K562 (cell line): ENCODE results near the gene CTIF. TPM values are rescaled to one million over a fixed set of nuclear protein-coding genes. Genes with fewer than 3 reads are reported as not detected.

ENCODE experiments used
- ATAC-seq: fragments of 200-7000 bp; cut with Tn5 transposase; 3 replicates; pipeline ENCODE4 v1.9.1; 2020; ENCODE audit warnings: moderate library complexity
- BruUV-seq: library from RNA; stranded (reverse); fragments of 400-500 nt; replicated peaks from 2 replicates; lab custom pipeline; 2021; lab: Mats Ljungman, UMichigan
- CTCF ChIA-PET: fragments of 300-600 bp; formaldehyde crosslinking; extraction: SDS; loops from one replicate; lab custom pipeline; 2021; ENCODE audit warnings: low intra/inter-chr PET ratio; lab: Yijun Ruan, JAX
- POLR2A ChIA-PET: fragments of 300-600, 350-650 bp; sonication (Branson Sonifier 250); formaldehyde crosslinking; extraction: SDS; loops from one replicate; lab custom pipeline; 2021; ENCODE audit warnings: antibody characterized with exemption, inconsistent platforms; lab: Yijun Ruan, JAX
- DNase-seq, 4 experiments: peaks; one replicate each; pipeline versions ENCODE4 v3.0.0 to v3.0.0-alpha.2; 2011 to 2018; ENCODE audit warnings: low spot score in 3 of 4, mixed read lengths in 3 of 4; ENCODE audit errors: extremely low read depth in 1 of 4
- FAIRE-seq: peaks from 2 replicates; lab custom pipeline; 2011; peaks lifted over from hg19 to GRCh38; lab: Jason Lieb, UNC
- H2AFZ ChIP-seq: 2 replicates; pipeline ENCODE4 v1.6.0; 2011; ENCODE audit warnings: low read depth, low read length, control low read depth, inconsistent platforms
- H3K27ac ChIP-seq: fragments of 200-600 bp; 3 replicates; pipeline ENCODE4 v1.8.0; 2011; ENCODE audit warnings: low read depth, mild to moderate bottlenecking, control low read depth, inconsistent platforms, low read length, moderate library complexity, mixed read lengths; ENCODE audit errors: extremely low read depth
- H3K27me3 ChIP-seq, 2 experiments: fragments of 300-600 bp in 1 of 2; 2 replicates in 1 of 2; 3 replicates in 1 of 2; pipeline versions ENCODE4 v1.6.0 to v1.8.0; 2011; ENCODE audit warnings: inconsistent platforms in 2 of 2, low read length in 2 of 2, mild to moderate bottlenecking in 1 of 2, mixed read lengths in 1 of 2, moderate library complexity in 1 of 2; ENCODE audit not compliant: control insufficient read depth in 2 of 2, insufficient read depth in 2 of 2
- H3K36me3 ChIP-seq: fragments of 300-600 bp; 3 replicates; pipeline ENCODE4 v1.8.0; 2011; ENCODE audit warnings: mild to moderate bottlenecking, low read length, inconsistent platforms; ENCODE audit not compliant: control insufficient read depth, insufficient read depth
- H3K4me1 ChIP-seq, 2 experiments: fragments of 200-600 bp in 1 of 2; replicated peaks in 1 of 2; 2 replicates in 1 of 2; 3 replicates in 1 of 2; pipeline versions ENCODE4 v1.5.1 to v1.8.0; 2011; ENCODE audit warnings: inconsistent platforms in 2 of 2, low read length in 2 of 2, mild to moderate bottlenecking in 1 of 2, mixed read lengths in 1 of 2, moderate library complexity in 1 of 2; ENCODE audit not compliant: control insufficient read depth in 2 of 2, insufficient read depth in 2 of 2
- H3K4me2 ChIP-seq: 2 replicates; pipeline ENCODE4 v1.6.1; 2011; ENCODE audit warnings: low read length, control low read depth, inconsistent platforms, mixed read lengths; ENCODE audit not compliant: insufficient read depth
- H3K4me3 ChIP-seq: fragments of 200-600 bp; sonication (generic), shearing (Covaris generic); 2 replicates; pipeline ENCODE4 v1.5.1; 2016; ENCODE audit warnings: control low read depth, inconsistent platforms
- H3K79me2 ChIP-seq: fragments of 200-600 bp; 3 replicates; pipeline ENCODE4 v1.8.0; 2011; ENCODE audit warnings: low read length, inconsistent platforms; ENCODE audit not compliant: control insufficient read depth, insufficient read depth
- H3K9ac ChIP-seq, 2 experiments: 2 replicates each; pipeline versions ENCODE4 v1.6.0 to v1.6.1; 2011; ENCODE audit warnings: low read depth in 2 of 2, low read length in 2 of 2, control low read depth in 1 of 2, inconsistent platforms in 1 of 2, mild to moderate bottlenecking in 1 of 2, mixed read lengths in 1 of 2; ENCODE audit not compliant: insufficient read depth in 1 of 2
- H3K9me1 ChIP-seq: one replicate; pipeline ENCODE4 v1.6.0; 2011; ENCODE audit warnings: inconsistent platforms, mild to moderate bottlenecking, low read length, moderate library complexity; ENCODE audit not compliant: control insufficient read depth, insufficient read depth
- H3K9me3 ChIP-seq: replicated peaks from 2 replicates; pipeline ENCODE4 v1.5.1; 2011; ENCODE audit warnings: low read depth, low read length, inconsistent platforms; ENCODE audit not compliant: control insufficient read depth, insufficient read depth
- H4K20me1 ChIP-seq: replicated peaks from 2 replicates; pipeline ENCODE4 v1.6.1; 2011; ENCODE audit warnings: low read length, inconsistent platforms, mixed read lengths; ENCODE audit not compliant: control insufficient read depth, insufficient read depth
- MYC ChIP-seq, 2 experiments: fragments of 250-450 bp in 1 of 2; sonication (Bioruptor Pico) in 1 of 2; IDR thresholded peaks; 2 replicates each; pipeline versions ENCODE4 v1.5.1 to v1.6.1; 2012 to 2021; ENCODE audit warnings: low read depth in 2 of 2, borderline replicate concordance in 1 of 2, improper control_type of control experiment in 1 of 2, low read length in 1 of 2, mild to moderate bottlenecking in 1 of 2, moderate library complexity in 1 of 2
- ZNF408 ChIP-seq: fragments of 250-450 bp; sonication (Bioruptor Pico); IDR thresholded peaks from 2 replicates; pipeline ENCODE4 v1.4.0; 2020; ENCODE audit warnings: low read depth, mild to moderate bottlenecking, moderate library complexity
- in situ Hi-C: fragments of 300-500 bp; cut with MboI; formaldehyde crosslinking; loops from 4 replicates; pipeline ENCODE4 v1.15.0; 2018; ENCODE audit warnings: inconsistent platforms, mixed read lengths
- intact Hi-C: fragments of 100-400 bp; cut with micrococcal nuclease; formaldehyde crosslinking; loops from 2 replicates; pipeline ENCODE4 v1.14.2; 2022
- polyA plus RNA-seq, 8 experiments: library from polyadenylated mRNA; depleted of rRNA in 4 of 8; stranded (reverse) in 5 of 8; unstranded in 3 of 8; fragments of >200 nt; fragmentation: Nextera tagmentation in 2 of 8; fragmentation: Illumina TruSeq in 1 of 8; extraction: Ambion mirVana in 2 of 8; extraction: Trizol in 1 of 8; gene quantifications; 2 replicates each; pipeline versions ENCODE4 v1.2.1 to v1.2.3, GENCODE V29; 2011 to 2014; ENCODE audit warnings: inconsistent platforms in 1 of 8, missing spikeins in 1 of 8
- total RNA-seq, 7 experiments: library from RNA; depleted of rRNA in 6 of 7; stranded (reverse); fragments of >200 nt in 6 of 7; fragmentation: Illumina TruSeq in 2 of 7; extraction: Trizol in 2 of 7; gene quantifications; 2 replicates each; pipeline versions ENCODE4 v1.2.1 to v1.2.3, GENCODE V29; 2011 to 2021; ENCODE audit warnings: low replicate concordance in 1 of 7
- TF ChIP-seq, protein P1 (sequence below): sonication (generic); formaldehyde crosslinking; IDR thresholded peaks from 2 replicates; pipeline ENCODE4 v1.8.1; 2023; ENCODE audit warnings: mild to moderate bottlenecking, missing genetic modification reagents, moderate library complexity
- TF ChIP-seq, protein P2 (sequence below): fragments of 450-650 bp; IDR thresholded peaks from 2 replicates; pipeline ENCODE4 v1.6.1; 2014; ENCODE audit warnings: low read depth, mild to moderate bottlenecking, moderate library complexity, borderline replicate concordance

The CTIF gene
- total and polyA plus RNA-seq, 9 of the 15 experiments (the other 6 are each of a cell fraction or from before 2014, with no cell fraction given), result 0.17 to 11.5 (median 2.2) TPM

DNA sequence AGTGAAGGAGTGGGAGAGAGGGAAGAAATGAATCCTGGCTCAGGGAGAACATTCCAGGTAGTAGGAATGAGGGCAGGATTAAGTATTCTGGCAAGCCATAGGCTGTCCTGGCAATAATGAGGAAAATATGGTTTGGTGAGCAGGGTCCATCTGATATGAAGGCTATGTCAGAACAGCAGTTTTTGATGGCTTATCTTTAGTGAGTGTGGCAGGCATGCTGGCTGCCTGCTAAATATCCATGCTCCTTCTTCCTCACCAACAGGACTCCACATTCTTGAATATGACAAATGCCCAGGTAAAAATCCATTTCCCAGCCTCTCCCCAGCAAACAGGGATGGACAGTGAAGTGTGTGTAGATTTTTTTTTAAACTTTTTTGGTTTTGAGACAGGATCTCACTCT is 13.2 kb upstream of the CTIF start:
- no peaks in the 10 kb centered on the region for H3K4me1 ChIP-seq
- H3K9me1 ChIP-seq, result no peaks in the 10 kb centered on the region
- no peak overlapping the region for H3K27ac ChIP-seq
- no peaks in the 10 kb centered on the region for H3K36me3 ChIP-seq
- no peaks in the 10 kb centered on the region for H4K20me1 ChIP-seq
- BruUV-seq, result no TSS peak
- no peak for ATAC-seq
- H3K9ac ChIP-seq, result no peak overlapping the region
- H2AFZ ChIP-seq, result no peak overlapping the region
- in situ Hi-C loops, result no loop called here
- FAIRE-seq, result no peak
- ChIA-PET CTCF (no interaction called here), POLR2A (interaction anchor here (0.5 kb wide), 1 partner anchor 1573 kb away, joined by 3 read pairs; no protein-coding TSS in a partner anchor)
- H3K9me3 ChIP-seq, result no peaks in the 10 kb centered on the region
- intact Hi-C loops, result no loop called here
- H3K4me3 ChIP-seq, result no peak overlapping the region
- TF ChIP-seq ZNF408 (CRISPR knock-in tag), result no peak
- TF ChIP-seq, protein P1, sequence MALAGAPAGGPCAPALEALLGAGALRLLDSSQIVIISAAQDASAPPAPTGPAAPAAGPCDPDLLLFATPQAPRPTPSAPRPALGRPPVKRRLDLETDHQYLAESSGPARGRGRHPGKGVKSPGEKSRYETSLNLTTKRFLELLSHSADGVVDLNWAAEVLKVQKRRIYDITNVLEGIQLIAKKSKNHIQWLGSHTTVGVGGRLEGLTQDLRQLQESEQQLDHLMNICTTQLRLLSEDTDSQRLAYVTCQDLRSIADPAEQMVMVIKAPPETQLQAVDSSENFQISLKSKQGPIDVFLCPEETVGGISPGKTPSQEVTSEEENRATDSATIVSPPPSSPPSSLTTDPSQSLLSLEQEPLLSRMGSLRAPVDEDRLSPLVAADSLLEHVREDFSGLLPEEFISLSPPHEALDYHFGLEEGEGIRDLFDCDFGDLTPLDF (CRISPR knock-in tag), result no peak
- TF ChIP-seq, protein P2, sequence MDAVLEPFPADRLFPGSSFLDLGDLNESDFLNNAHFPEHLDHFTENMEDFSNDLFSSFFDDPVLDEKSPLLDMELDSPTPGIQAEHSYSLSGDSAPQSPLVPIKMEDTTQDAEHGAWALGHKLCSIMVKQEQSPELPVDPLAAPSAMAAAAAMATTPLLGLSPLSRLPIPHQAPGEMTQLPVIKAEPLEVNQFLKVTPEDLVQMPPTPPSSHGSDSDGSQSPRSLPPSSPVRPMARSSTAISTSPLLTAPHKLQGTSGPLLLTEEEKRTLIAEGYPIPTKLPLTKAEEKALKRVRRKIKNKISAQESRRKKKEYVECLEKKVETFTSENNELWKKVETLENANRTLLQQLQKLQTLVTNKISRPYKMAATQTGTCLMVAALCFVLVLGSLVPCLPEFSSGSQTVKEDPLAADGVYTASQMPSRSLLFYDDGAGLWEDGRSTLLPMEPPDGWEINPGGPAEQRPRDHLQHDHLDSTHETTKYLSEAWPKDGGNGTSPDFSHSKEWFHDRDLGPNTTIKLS, result no peak
- TF ChIP-seq MYC (IDR thresholded peaks at IDR 0.05; ENCODE audit: low read depth, low read length), result no peak
- no peak for TF ChIP-seq MYC (CRISPR knock-in tag; IDR thresholded peaks at IDR 0.05; ENCODE audit: borderline replicate concordance, low read depth)
- no peak for DNase-seq
- no peak overlapping the region for H3K4me2 ChIP-seq
- H3K27me3 ChIP-seq, result peaks cover 8 to 23% of the 10 kb centered on the region in 2 experiments
- no peaks in the 10 kb centered on the region for H3K79me2 ChIP-seq
